ENCODE data around the gene PRSS38. TPM values are rescaled to one million over a fixed set of nuclear protein-coding genes. Genes with fewer than 3 reads are reported as not detected.

PRSS38 gene
- total RNA-seq = not detected
- long read RNA-seq = 0 reads

DNA sequence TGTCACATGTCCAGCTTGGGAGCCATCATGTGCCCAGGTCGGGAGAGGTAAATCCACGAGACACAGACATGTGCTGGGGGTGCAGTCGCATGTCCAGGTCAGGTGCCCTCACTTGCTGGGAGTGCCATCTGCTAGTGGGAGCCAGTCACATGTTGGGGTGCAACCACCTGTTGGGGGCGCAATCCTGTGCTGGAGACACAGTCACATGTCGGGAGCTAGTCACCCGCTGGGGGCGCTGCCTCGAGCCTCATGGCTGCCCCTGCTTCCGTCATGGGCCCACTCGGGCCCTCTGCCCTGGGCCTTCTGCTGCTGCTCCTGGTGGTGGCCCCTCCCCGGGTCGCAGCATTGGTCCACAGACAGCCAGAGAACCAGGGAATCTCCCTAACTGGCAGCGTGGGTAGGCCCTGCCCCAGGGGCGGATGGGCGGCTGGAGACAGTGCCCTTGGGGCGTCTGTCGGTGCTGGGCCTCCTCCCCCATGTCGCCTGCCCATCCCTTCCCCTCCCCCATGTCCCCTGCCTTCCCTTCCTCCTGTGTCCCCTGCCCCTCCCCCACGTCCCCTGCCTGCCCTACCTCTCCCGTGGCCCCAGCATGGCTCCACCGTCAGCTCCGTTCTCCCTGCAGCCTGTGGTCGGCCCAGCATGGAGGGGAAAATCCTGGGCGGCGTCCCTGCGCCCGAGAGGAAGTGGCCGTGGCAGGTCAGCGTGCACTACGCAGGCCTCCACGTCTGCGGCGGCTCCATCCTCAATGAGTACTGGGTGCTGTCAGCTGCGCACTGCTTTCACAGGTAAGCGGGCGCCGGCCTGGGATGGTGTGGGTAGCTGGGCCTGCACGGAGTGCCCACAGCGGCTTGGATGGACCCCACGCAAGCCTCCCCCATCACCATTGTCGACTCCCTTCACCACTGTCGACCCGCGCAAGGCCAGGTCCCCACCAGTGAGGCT lies at the start of gene PRSS38:
Gene PRSS38, plus strand, starts transcription at position 208 of the 942 bp plus-strand sequence. Its CDS starts 42 bp downstream, at position 250.
- intact Hi-C loops (cut with DNase I, micrococcal nuclease) = no loop called here
- no peak for ATAC-seq
- no peak for DNase-seq

GRCh38 chr1:227766015-227766634 lies 49.4 kb upstream of the PRSS38 start:
- intact Hi-C loops (cut with DNase I, micrococcal nuclease) = no loop called here
- DNase-seq (peak; percentile 53 to 69), ATAC-seq (peak; percentile 66)

DNA sequence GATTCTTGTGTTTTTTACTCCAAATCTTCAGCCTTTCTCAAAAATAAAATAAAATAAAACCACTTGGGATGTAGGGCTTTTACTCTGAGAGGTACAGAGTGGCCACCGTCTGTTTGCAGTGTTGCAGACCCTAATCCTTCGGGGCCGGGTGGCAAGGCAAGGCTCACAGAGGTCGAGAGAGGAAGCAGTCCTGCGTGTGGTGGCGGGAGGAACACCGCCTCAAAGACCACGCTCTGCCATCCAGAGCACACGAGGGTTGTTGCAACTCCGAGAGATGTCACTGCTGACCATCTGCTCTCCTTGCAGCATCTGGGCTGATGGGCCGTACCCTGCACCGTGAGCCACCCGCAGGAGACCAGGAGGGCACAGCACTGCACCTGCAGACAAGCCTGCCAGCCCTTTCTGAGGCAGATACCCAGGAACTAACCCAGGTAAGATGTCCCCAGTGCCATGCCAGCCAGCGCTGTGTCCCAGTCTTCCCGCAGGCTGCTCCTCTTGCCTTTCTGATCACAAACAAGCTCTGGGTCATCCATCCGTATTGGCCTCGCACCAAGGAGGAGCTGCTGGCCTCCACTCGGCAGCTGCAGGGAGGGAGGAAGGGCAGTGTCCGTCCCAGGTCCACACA lies 48.7 kb upstream of the PRSS38 start:
- no peak for ATAC-seq
- no peak for DNase-seq
- intact Hi-C loops (cut with DNase I, micrococcal nuclease) = no loop called here

GRCh38 chr1:227767401-227768124 lies 47.9 kb upstream of the PRSS38 start:
- ATAC-seq = no peak
- intact Hi-C loops (cut with DNase I, micrococcal nuclease) = no loop called here
- no peak for DNase-seq

GRCh38 chr1:227768125-227768439 lies 47.4 kb upstream of the PRSS38 start:
- DNase-seq (no peak), ATAC-seq (peak; percentile 68)
- intact Hi-C loops (cut with DNase I, micrococcal nuclease) = no loop called here

DNA sequence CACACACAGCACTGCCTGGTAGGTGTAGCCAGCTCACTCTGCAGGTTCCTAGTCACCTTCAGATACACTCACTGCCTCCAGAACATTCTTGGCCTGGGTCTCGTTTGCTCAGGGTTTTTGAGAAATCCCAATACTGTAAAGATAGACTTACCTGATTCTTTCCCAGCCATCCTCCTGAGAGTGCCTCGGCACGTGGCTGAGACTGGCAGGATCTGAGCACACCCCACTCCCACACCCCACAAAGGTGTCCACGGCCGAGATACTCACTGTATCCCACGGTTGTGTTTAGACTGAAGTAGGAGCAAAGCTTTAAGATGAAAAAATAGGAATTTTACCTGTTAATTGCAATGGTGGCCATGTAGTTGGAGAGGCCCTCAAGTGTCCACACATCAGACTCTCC lies 46.8 kb upstream of the PRSS38 start:
- ATAC-seq = no peak
- no peak for DNase-seq
- intact Hi-C loops (cut with DNase I, micrococcal nuclease) = no loop called here

GRCh38 chr1:227769047-227769935 lies 46.2 kb upstream of the PRSS38 start:
- DNase-seq = no peak
- intact Hi-C loops (cut with DNase I, micrococcal nuclease) = no loop called here
- no peak for ATAC-seq

DNA sequence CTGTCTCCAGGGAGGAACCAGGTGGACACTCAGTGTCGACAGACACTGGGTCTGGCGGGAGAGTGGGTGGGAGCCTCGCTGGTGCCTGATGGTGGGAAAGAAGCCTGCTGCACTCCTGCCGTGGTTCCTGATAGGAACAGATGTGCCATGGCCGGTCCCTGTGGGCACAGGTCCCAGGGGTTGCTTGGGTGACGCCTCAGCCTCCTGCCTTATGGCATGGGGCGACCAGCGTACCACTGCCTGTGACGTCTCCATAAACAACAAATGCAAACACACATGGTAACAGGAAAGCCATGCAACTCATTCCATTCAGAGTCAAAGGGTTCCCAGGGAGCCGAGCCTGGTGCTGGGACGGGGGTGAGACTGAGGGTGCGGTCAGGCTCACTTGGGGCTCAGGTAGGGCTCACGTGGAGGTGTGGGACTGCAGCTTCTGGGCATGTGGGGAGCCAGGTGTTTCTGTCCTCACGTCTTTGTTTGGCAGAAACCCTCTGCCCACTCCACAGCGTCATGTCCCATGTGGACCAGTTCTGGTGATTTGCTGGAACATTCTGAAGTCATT lies 45.5 kb upstream of the PRSS38 start:
- intact Hi-C loops (cut with DNase I, micrococcal nuclease) = no loop called here
- DNase-seq (no peak), ATAC-seq (no peak)

GRCh38 chr1:227770812-227771211 lies 44.7 kb upstream of the PRSS38 start:
- intact Hi-C loops (cut with DNase I, micrococcal nuclease) = no loop called here
- DNase-seq (no peak), ATAC-seq (no peak)

DNA sequence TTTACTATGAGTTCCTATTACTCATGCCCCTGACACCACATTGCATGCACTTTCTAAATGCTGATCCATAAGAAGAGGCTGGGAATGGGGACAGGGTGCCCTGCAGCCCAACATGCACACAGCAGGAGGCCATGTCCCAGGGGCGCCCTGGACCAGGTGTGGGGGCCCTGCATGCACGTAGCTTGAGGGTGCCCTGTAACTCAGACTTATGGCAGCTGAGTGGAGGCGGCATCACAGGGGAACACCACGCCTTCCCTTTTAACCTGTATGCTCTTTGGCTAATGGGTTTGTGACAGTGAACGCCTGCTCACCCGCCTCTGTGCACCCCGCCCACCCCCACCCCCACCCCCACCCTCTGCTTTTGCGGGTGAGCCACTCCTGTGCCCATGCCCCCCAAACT lies 44.1 kb upstream of the PRSS38 start:
- intact Hi-C loops (cut with DNase I, micrococcal nuclease) = no loop called here
- no peak for DNase-seq
- ATAC-seq = no peak

DNA sequence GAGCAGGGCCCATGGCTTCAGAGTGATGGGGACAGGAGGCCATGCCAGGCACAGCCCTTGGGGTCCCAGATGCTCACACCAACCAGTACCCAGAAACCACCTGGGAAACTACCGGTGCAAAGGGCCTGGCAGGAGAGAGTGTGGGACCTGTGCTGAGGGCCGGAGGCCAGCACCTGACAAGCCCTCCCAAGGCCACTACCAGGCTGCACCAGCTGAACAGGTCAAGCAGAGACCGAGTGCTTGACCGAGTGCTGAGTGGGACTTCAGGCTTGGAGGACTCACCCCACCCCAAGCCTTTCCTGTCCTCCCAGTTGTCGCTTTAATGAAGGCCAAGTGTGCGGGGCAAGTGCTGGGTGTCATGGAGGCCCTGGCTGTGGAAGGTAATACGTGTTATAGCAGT lies 43.7 kb upstream of the PRSS38 start:
- DNase-seq (no peak), ATAC-seq (no peak)
- intact Hi-C loops (cut with DNase I, micrococcal nuclease) = no loop called here

DNA sequence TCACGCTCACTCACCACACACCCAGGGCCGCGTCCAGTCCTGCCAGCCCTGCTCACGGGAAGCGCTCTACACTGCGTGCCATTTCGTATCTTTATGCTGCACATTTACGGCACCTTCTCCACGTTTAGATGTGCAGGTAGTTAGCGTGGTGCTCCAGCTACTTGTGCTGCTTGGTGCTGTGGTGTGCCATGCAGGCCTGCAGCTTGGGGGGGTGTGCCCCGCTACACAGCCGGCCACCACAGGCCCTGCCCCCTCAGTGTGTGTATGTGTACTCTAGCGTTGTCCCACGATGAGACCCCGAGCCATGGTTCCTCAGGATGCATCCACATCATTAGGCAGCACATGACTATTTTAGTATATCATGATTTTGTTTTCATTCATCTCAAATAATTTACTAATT lies 41.9 kb upstream of the PRSS38 start:
- no peak for DNase-seq
- intact Hi-C loops (cut with DNase I, micrococcal nuclease) = no loop called here

GRCh38 chr1:227774051-227774731 lies 41.3 kb upstream of the PRSS38 start:
- ATAC-seq (no peak), DNase-seq (no peak)
- intact Hi-C loops (cut with DNase I, micrococcal nuclease) = no loop called here

More for the DNA sequence above, 41.9 kb upstream of the PRSS38 start:
- no peak for ATAC-seq

DNA sequence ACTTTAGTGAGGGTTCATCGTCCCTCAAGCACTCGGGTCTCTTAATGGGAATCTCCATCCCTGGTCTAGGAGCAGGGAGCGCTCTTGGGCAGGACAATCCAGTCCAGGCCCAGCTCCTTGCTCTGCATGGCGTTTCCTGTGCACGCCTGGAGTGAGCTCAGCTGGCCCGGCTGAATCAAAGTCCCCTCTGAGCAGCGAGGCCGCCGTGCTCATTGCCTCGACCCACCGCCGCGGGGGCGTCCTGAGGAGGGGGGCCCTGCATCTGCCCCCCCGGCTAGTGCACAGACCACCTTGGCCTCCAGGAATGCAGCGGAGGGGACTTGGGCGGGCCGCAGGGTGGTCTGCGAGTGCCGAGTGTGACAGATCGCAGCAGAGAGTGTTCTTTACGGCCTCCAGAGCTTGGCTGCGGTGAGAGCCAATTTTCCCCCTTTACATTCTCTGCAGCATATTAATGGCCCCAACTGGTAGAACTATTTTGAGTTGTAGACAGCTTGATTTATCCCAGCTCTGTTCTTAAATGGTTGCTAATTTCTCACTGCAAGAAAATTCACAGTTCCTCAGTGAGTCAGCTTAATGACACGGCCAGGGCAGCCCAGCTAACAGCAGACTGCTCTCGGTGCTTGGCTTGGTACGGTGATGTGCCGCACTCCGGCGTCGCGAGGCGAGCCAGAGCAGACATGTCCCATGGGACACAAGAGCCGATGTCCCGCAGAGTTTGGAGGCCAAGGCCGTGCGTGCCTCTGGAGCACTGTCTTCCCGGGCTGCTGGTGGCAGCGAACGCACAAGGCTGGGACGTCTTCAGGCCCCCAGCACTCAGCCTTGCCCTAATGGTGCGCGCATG lies 40.4 kb upstream of the PRSS38 start:
- ATAC-seq = no peak
- intact Hi-C loops (cut with DNase I, micrococcal nuclease) = no loop called here
- DNase-seq = no peak

DNA sequence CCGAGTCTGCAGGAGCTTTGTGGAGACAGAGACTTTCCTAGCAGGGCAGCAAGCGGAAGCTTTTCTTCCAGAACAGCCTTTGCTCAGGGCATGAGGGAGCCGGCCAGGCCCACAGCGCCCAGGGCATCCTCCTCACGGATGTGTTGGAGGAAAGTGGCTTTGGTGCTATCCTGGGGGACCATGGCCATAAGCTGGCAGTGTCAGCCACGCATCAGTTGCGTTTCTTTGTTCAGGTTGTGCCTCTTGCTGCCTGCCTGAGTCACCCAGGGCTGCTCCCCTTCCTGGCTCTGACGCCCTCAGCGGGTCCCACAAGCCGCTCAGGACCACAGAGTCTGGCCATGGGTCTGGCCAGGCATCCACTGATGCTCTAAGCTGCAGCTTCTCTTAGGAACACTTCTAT lies 39.6 kb upstream of the PRSS38 start:
- intact Hi-C loops (cut with DNase I, micrococcal nuclease) = no loop called here
- DNase-seq (no peak), ATAC-seq (no peak)

DNA sequence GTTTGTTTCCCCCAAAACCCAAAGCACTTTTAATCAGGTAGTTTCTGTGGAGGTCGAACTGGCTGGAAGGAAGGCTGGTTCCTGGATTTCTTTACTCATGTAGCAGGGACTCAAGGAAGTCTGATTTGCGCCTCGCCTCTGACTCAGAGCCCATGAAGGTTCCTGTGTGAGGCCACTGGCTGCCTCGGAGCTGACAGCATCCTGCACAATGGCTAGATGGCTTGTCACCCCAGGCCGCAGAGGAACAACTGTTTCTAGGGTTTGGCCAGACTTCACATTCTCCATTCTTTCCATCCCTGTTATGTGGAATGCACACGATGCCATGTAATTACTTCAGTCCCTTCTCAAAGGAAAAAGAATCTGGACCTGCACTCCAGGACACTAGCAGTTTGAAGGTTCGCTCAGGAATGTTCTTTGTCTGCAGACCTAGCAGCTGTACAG lies 39.1 kb upstream of the PRSS38 start:
- ATAC-seq = no peak
- DNase-seq = no peak
- intact Hi-C loops (cut with DNase I, micrococcal nuclease) = no loop called here

- ATAC-seq = no peak
Measured at GRCh38 chr1:227777156-227777555, 38.3 kb upstream of the PRSS38 start.

More at GRCh38 chr1:227777156-227777555, 38.3 kb upstream of the PRSS38 start:
- no peak for DNase-seq
- intact Hi-C loops (cut with DNase I, micrococcal nuclease) = no loop called here
